Skeletal muscle satellite cell (primary cell): ENCODE results near the gene QRFP.
A peak's percentile ranks its signal among the peaks of the same experiment; 100 is the strongest.
"Not testable (repeated sequence)": the region's sequence is repeated elsewhere in the genome, so short reads cannot be mapped to it uniquely, and the experiment has no call there.

Experiments used
- H3K27me3 ChIP-seq: 2 replicates; pipeline ENCODE4 v1.7.0; 2013; ENCODE audit warnings: low read length; ENCODE audit not compliant: control insufficient read depth, insufficient read depth
- H3K36me3 ChIP-seq: 2 replicates; pipeline ENCODE4 v1.7.0; 2013; ENCODE audit warnings: mild to moderate bottlenecking, control low read depth, low read length; ENCODE audit not compliant: insufficient read depth
- H3K4me1 ChIP-seq: 2 replicates; pipeline ENCODE4 v1.7.0; 2013; ENCODE audit warnings: low read length; ENCODE audit not compliant: control insufficient read depth, insufficient read depth
- H3K4me2 ChIP-seq: 2 replicates; pipeline ENCODE4 v1.7.0; 2013; ENCODE audit warnings: mild to moderate bottlenecking, low read length
- H3K4me3 ChIP-seq: 2 replicates; pipeline ENCODE4 v1.7.0; 2013; ENCODE audit warnings: low read length
- H3K9ac ChIP-seq: 2 replicates; pipeline ENCODE4 v1.7.0; 2013; ENCODE audit warnings: mild to moderate bottlenecking, low read depth, low read length, moderate library complexity
- H3K9me3 ChIP-seq: replicated peaks from 2 replicates; pipeline ENCODE4 v1.7.0; 2013; ENCODE audit warnings: mild to moderate bottlenecking, control low read depth, low read length

Gene QRFP

GRCh38 chr9:130913599-130914416, 17.2 kb upstream of the QRFP start:
- peak overlapping the region; percentile 44 for H3K4me3 ChIP-seq
- H3K9ac ChIP-seq: peak overlapping the region; percentile 62

GRCh38 chr9:130912932-130913598, 16.5 kb upstream of the QRFP start:
- Histone ChIP-seq H3K4me3 (peak overlapping the region; percentile 44), H3K36me3 (no peaks in the 10 kb centered on the region), H3K4me2 (peak overlapping the region; percentile 69), H3K4me1 (peaks cover 13% of the 10 kb centered on the region), H3K9ac (peak overlapping the region; percentile 62), H3K9me3 (no peaks in the 10 kb centered on the region), H3K27me3 (peaks cover 33% of the 10 kb centered on the region)

More at GRCh38 chr9:130913599-130914416, 17.2 kb upstream of the QRFP start:
- Histone ChIP-seq H3K4me2 (peak overlapping the region; percentile 69), H3K4me1 (peaks cover 13% of the 10 kb centered on the region), H3K27me3 (peaks cover 37% of the 10 kb centered on the region), H3K9me3 (no peaks in the 10 kb centered on the region), H3K36me3 (no peaks in the 10 kb centered on the region)

GRCh38 chr9:130911254-130912049, 14.8 kb upstream of the QRFP start:
- Histone ChIP-seq H3K9ac (no peak overlapping the region), H3K36me3 (no peaks in the 10 kb centered on the region), H3K9me3 (no peaks in the 10 kb centered on the region), H3K4me1 (peaks cover 13% of the 10 kb centered on the region), H3K4me3 (no peak overlapping the region), H3K27me3 (peaks cover 26% of the 10 kb centered on the region), H3K4me2 (no peak overlapping the region)

GRCh38 chr9:130910670-130911069, 14.1 kb upstream of the QRFP start:
- peaks cover 13% of the 10 kb centered on the region for H3K4me1 ChIP-seq
- H3K27me3 ChIP-seq: peaks cover 26% of the 10 kb centered on the region
- H3K4me2 ChIP-seq, H3K9ac ChIP-seq, H3K36me3 ChIP-seq, H3K9me3 ChIP-seq, H3K4me3 ChIP-seq: not testable (repeated sequence)

GRCh38 chr9:130910041-130910440, 13.4 kb upstream of the QRFP start:
- H3K4me2 ChIP-seq, H3K9me3 ChIP-seq, H3K9ac ChIP-seq, H3K36me3 ChIP-seq, H3K4me3 ChIP-seq: not testable (repeated sequence)
- peaks cover 13% of the 10 kb centered on the region for H3K4me1 ChIP-seq
- peaks cover 24% of the 10 kb centered on the region for H3K27me3 ChIP-seq

- no peak overlapping the region for H3K4me2 ChIP-seq
- H3K36me3 ChIP-seq: no peaks in the 10 kb centered on the region
- H3K27me3 ChIP-seq: peaks cover 22% of the 10 kb centered on the region
- H3K4me1 ChIP-seq: peaks cover 13% of the 10 kb centered on the region
- H3K9ac ChIP-seq: no peak overlapping the region
- no peak overlapping the region for H3K4me3 ChIP-seq
- no peaks in the 10 kb centered on the region for H3K9me3 ChIP-seq
Observed at GRCh38 chr9:130908878-130909355, 12.3 kb upstream of the QRFP start.

- Histone ChIP-seq H3K4me1 (peaks cover 9% of the 10 kb centered on the region), H3K9me3 (no peaks in the 10 kb centered on the region), H3K9ac (no peak overlapping the region), H3K4me2 (no peak overlapping the region), H3K36me3 (no peaks in the 10 kb centered on the region), H3K4me3 (no peak overlapping the region), H3K27me3 (peaks cover 27% of the 10 kb centered on the region)
Observed at GRCh38 chr9:130908146-130908877, 11.7 kb upstream of the QRFP start.

- Histone ChIP-seq H3K4me2 (no peak overlapping the region), H3K36me3 (no peaks in the 10 kb centered on the region), H3K9ac (no peak overlapping the region)
Observed at GRCh38 chr9:130906735-130907416, 10.3 kb upstream of the QRFP start.

GRCh38 chr9:130905902-130906734, 9.5 kb upstream of the QRFP start:
- no peaks in the 10 kb centered on the region for H3K36me3 ChIP-seq
- H3K4me3 ChIP-seq: no peak overlapping the region
- H3K9ac ChIP-seq: no peak overlapping the region
- no peaks in the 10 kb centered on the region for H3K9me3 ChIP-seq
- H3K4me2 ChIP-seq: no peak overlapping the region
- peaks cover 34% of the 10 kb centered on the region for H3K27me3 ChIP-seq
- peaks cover 7% of the 10 kb centered on the region for H3K4me1 ChIP-seq

More at GRCh38 chr9:130906735-130907416, 10.3 kb upstream of the QRFP start:
- H3K4me1 ChIP-seq: peaks cover 5% of the 10 kb centered on the region
- no peaks in the 10 kb centered on the region for H3K9me3 ChIP-seq
- H3K27me3 ChIP-seq: peaks cover 34% of the 10 kb centered on the region
- H3K4me3 ChIP-seq: no peak overlapping the region
